K562 (cell line): Measurements from ENCODE around the gene B3GNT9. TPM values are rescaled to one million over a fixed set of nuclear protein-coding genes. Genes with fewer than 3 reads are reported as not detected.

Experiments
- ATAC-seq: fragments of 200-7000 bp; cut with Tn5 transposase; 3 replicates; pipeline ENCODE4 v1.9.1; 2020; ENCODE audit warnings: moderate library complexity
- BruUV-seq: library from RNA; stranded (reverse); fragments of 400-500 nt; replicated peaks from 2 replicates; lab custom pipeline; 2021; lab: Mats Ljungman, UMichigan
- CTCF ChIA-PET: fragments of 300-600 bp; formaldehyde crosslinking; extraction: SDS; loops from one replicate; lab custom pipeline; 2021; ENCODE audit warnings: low intra/inter-chr PET ratio; lab: Yijun Ruan, JAX
- POLR2A ChIA-PET: fragments of 300-600, 350-650 bp; sonication (Branson Sonifier 250); formaldehyde crosslinking; extraction: SDS; loops from one replicate; lab custom pipeline; 2021; ENCODE audit warnings: antibody characterized with exemption, inconsistent platforms; lab: Yijun Ruan, JAX
- DNase-seq, 4 experiments: peaks; one replicate each; pipeline versions ENCODE4 v3.0.0 to v3.0.0-alpha.2; 2011 to 2018; ENCODE audit warnings: low spot score in 3 of 4, mixed read lengths in 3 of 4; ENCODE audit errors: extremely low read depth in 1 of 4
- FAIRE-seq: peaks from 2 replicates; lab custom pipeline; 2011; peaks lifted over from hg19 to GRCh38; lab: Jason Lieb, UNC
- H2AFZ ChIP-seq: 2 replicates; pipeline ENCODE4 v1.6.0; 2011; ENCODE audit warnings: low read depth, low read length, control low read depth, inconsistent platforms
- H3K27ac ChIP-seq: fragments of 200-600 bp; 3 replicates; pipeline ENCODE4 v1.8.0; 2011; ENCODE audit warnings: low read depth, mild to moderate bottlenecking, control low read depth, inconsistent platforms, low read length, moderate library complexity, mixed read lengths; ENCODE audit errors: extremely low read depth
- H3K27me3 ChIP-seq, 2 experiments: fragments of 300-600 bp in 1 of 2; 2 replicates in 1 of 2; 3 replicates in 1 of 2; pipeline versions ENCODE4 v1.6.0 to v1.8.0; 2011; ENCODE audit warnings: inconsistent platforms in 2 of 2, low read length in 2 of 2, mild to moderate bottlenecking in 1 of 2, mixed read lengths in 1 of 2, moderate library complexity in 1 of 2; ENCODE audit not compliant: control insufficient read depth in 2 of 2, insufficient read depth in 2 of 2
- H3K36me3 ChIP-seq: fragments of 300-600 bp; 3 replicates; pipeline ENCODE4 v1.8.0; 2011; ENCODE audit warnings: mild to moderate bottlenecking, low read length, inconsistent platforms; ENCODE audit not compliant: control insufficient read depth, insufficient read depth
- H3K4me1 ChIP-seq, 2 experiments: fragments of 200-600 bp in 1 of 2; replicated peaks in 1 of 2; 2 replicates in 1 of 2; 3 replicates in 1 of 2; pipeline versions ENCODE4 v1.5.1 to v1.8.0; 2011; ENCODE audit warnings: inconsistent platforms in 2 of 2, low read length in 2 of 2, mild to moderate bottlenecking in 1 of 2, mixed read lengths in 1 of 2, moderate library complexity in 1 of 2; ENCODE audit not compliant: control insufficient read depth in 2 of 2, insufficient read depth in 2 of 2
- H3K4me2 ChIP-seq: 2 replicates; pipeline ENCODE4 v1.6.1; 2011; ENCODE audit warnings: low read length, control low read depth, inconsistent platforms, mixed read lengths; ENCODE audit not compliant: insufficient read depth
- H3K4me3 ChIP-seq: fragments of 200-600 bp; sonication (generic), shearing (Covaris generic); 2 replicates; pipeline ENCODE4 v1.5.1; 2016; ENCODE audit warnings: control low read depth, inconsistent platforms
- H3K79me2 ChIP-seq: fragments of 200-600 bp; 3 replicates; pipeline ENCODE4 v1.8.0; 2011; ENCODE audit warnings: low read length, inconsistent platforms; ENCODE audit not compliant: control insufficient read depth, insufficient read depth
- H3K9ac ChIP-seq, 2 experiments: 2 replicates each; pipeline versions ENCODE4 v1.6.0 to v1.6.1; 2011; ENCODE audit warnings: low read depth in 2 of 2, low read length in 2 of 2, control low read depth in 1 of 2, inconsistent platforms in 1 of 2, mild to moderate bottlenecking in 1 of 2, mixed read lengths in 1 of 2; ENCODE audit not compliant: insufficient read depth in 1 of 2
- H3K9me1 ChIP-seq: one replicate; pipeline ENCODE4 v1.6.0; 2011; ENCODE audit warnings: inconsistent platforms, mild to moderate bottlenecking, low read length, moderate library complexity; ENCODE audit not compliant: control insufficient read depth, insufficient read depth
- H3K9me3 ChIP-seq: replicated peaks from 2 replicates; pipeline ENCODE4 v1.5.1; 2011; ENCODE audit warnings: low read depth, low read length, inconsistent platforms; ENCODE audit not compliant: control insufficient read depth, insufficient read depth
- H4K20me1 ChIP-seq: replicated peaks from 2 replicates; pipeline ENCODE4 v1.6.1; 2011; ENCODE audit warnings: low read length, inconsistent platforms, mixed read lengths; ENCODE audit not compliant: control insufficient read depth, insufficient read depth
- ASH1L ChIP-seq: fragments of 450-650 bp; IDR thresholded peaks from 2 replicates; pipeline ENCODE4 v1.6.1; 2018; ENCODE audit warnings: borderline replicate concordance, mild to moderate bottlenecking, low read depth; ENCODE audit not compliant: partially characterized antibody
- SRSF9 ChIP-seq: fragments of 200-400 bp; formaldehyde crosslinking; IDR thresholded peaks from 2 replicates; pipeline ENCODE4 v1.6.1; 2017; ENCODE audit warnings: low read depth, low read length, borderline replicate concordance
- TBL1XR1 ChIP-seq, 2 experiments: IDR thresholded peaks; 2 replicates each; pipeline ENCODE4 v1.6.1; 2012; ENCODE audit warnings: improper control_type of control experiment in 2 of 2, low read length in 2 of 2, mild to moderate bottlenecking in 1 of 2
- ZNF707 ChIP-seq: fragments of 250-450 bp; sonication (Bioruptor Pico); conservative IDR thresholded peaks from 2 replicates; pipeline ENCODE4 v1.8.0; 2022; ENCODE audit warnings: inconsistent platforms, mild to moderate bottlenecking, moderate library complexity
- WGBS: fragments of 100-300 bp; shearing (Covaris generic); methylation state at CpG from one replicate; pipeline ENCODE4 v1.1.6; 2016; ENCODE audit warnings: low coverage, mixed read lengths; ENCODE audit not compliant: insufficient coverage; ENCODE audit errors: missing lambda C conversion rate; 5-methylcytosine and 5-hydroxymethylcytosine counted together
- in situ Hi-C: fragments of 300-500 bp; cut with MboI; formaldehyde crosslinking; loops from 4 replicates; pipeline ENCODE4 v1.15.0; 2018; ENCODE audit warnings: inconsistent platforms, mixed read lengths
- intact Hi-C: fragments of 100-400 bp; cut with micrococcal nuclease; formaldehyde crosslinking; loops from 2 replicates; pipeline ENCODE4 v1.14.2; 2022
- polyA plus RNA-seq, 8 experiments: library from polyadenylated mRNA; depleted of rRNA in 4 of 8; stranded (reverse) in 5 of 8; unstranded in 3 of 8; fragments of >200 nt; fragmentation: Nextera tagmentation in 2 of 8; fragmentation: Illumina TruSeq in 1 of 8; extraction: Ambion mirVana in 2 of 8; extraction: Trizol in 1 of 8; gene quantifications; 2 replicates each; pipeline versions ENCODE4 v1.2.1 to v1.2.3, GENCODE V29; 2011 to 2014; ENCODE audit warnings: inconsistent platforms in 1 of 8, missing spikeins in 1 of 8
- total RNA-seq, 7 experiments: library from RNA; depleted of rRNA in 6 of 7; stranded (reverse); fragments of >200 nt in 6 of 7; fragmentation: Illumina TruSeq in 2 of 7; extraction: Trizol in 2 of 7; gene quantifications; 2 replicates each; pipeline versions ENCODE4 v1.2.1 to v1.2.3, GENCODE V29; 2011 to 2021; ENCODE audit warnings: low replicate concordance in 1 of 7
- TF ChIP-seq, protein P1 (sequence below): sonication (generic); formaldehyde crosslinking; IDR thresholded peaks from 2 replicates; pipeline ENCODE4 v1.9.0; 2022; ENCODE audit warnings: mild to moderate bottlenecking, missing genetic modification reagents
- TF ChIP-seq, protein P2 (sequence below): sonication (generic); formaldehyde crosslinking; IDR thresholded peaks from 2 replicates; pipeline ENCODE4 v1.5.0; 2020; ENCODE audit warnings: missing genetic modification reagents
- TF ChIP-seq, protein P3 (sequence below): sonication (generic); formaldehyde crosslinking; IDR thresholded peaks from 2 replicates; pipeline ENCODE4 v1.8.0; 2022; ENCODE audit warnings: missing genetic modification reagents, mild to moderate bottlenecking, borderline replicate concordance

B3GNT9 gene
- total and polyA plus RNA-seq, 9 of the 15 experiments (the other 6 are each of a cell fraction or from before 2014, with no cell fraction given), result 0.01 to 1.8 (median 1.1) TPM; not detected in 1

DNA sequence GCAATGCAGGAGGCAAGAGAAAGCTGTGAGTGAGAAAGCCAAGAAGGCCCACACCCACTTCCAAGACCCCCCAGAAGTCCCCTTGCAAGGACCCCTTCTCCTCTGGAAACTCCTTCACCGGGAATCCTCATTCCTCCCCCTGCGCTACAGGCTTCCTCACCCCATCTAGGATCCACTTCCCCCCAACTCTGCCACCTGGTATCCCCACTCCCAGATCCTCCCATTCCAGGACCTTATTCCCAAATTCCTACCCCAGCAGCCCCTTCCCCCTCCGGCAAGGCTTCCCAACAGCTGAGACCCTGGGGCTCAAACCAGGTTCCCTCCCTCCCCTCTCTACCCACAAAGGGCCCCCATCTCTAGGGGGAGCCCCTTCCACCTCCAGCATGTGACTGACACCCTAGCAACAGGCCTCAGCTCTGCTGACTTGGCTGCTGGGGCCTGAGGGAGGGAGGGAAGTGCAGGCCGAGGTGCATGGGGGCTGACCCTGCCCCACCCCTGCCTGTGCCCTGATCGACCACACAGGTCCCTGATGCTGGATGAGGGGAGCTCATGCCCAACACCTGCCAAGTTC lies 15.9 kb upstream of the B3GNT9 start:
- ChIA-PET CTCF (no interaction called here), POLR2A (no interaction called here)
- no peak overlapping the region for H3K4me2 ChIP-seq
- H3K27me3 ChIP-seq, result no peaks in the 10 kb centered on the region
- no peak overlapping the region for H3K27ac ChIP-seq
- WGBS, result 67% methylated on average over 3 of the region's 5 CpGs
- H3K4me3 ChIP-seq, result no peak overlapping the region
- H3K9me1 ChIP-seq, result no peaks in the 10 kb centered on the region
- peaks cover 1% of the 10 kb centered on the region; the same call in 1 of the 3 replicates for H3K79me2 ChIP-seq
- in situ Hi-C loops (loop anchor here (25.0 kb wide), 1 partner anchor 204 kb away; the partner anchor contains the start of gene CES3), intact Hi-C loops (no loop called here)
- H3K9ac ChIP-seq, result no peak overlapping the region; a peak in 1 of 4 replicates
- no TSS peak for BruUV-seq
- H3K36me3 ChIP-seq, result peaks cover 13% of the 10 kb centered on the region; the same call in 2 of the 3 replicates
- peaks cover 26 to 82% of the 10 kb centered on the region in 2 experiments for H3K4me1 ChIP-seq
- H4K20me1 ChIP-seq, result no peaks in the 10 kb centered on the region
- ATAC-seq (no peak), DNase-seq (peak in 1 of 4 experiments; percentile 23), FAIRE-seq (no peak)
- no peak overlapping the region for H2AFZ ChIP-seq
- no peaks in the 10 kb centered on the region for H3K9me3 ChIP-seq
- TF ChIP-seq, protein P1, sequence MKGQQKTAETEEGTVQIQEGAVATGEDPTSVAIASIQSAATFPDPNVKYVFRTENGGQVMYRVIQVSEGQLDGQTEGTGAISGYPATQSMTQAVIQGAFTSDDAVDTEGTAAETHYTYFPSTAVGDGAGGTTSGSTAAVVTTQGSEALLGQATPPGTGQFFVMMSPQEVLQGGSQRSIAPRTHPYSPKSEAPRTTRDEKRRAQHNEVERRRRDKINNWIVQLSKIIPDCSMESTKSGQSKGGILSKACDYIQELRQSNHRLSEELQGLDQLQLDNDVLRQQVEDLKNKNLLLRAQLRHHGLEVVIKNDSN (CRISPR knock-in tag), result 0 out of 2 replicates have a peak, but pooled peaks have one; percentile 34
- no peak for TF ChIP-seq SRSF9
- no peak for TF ChIP-seq TBL1XR1 (IDR thresholded peaks at IDR 0.05; ENCODE audit: low read length in 2 of 2)
- TF ChIP-seq ASH1L, result no peak
- TF ChIP-seq, protein P2, sequence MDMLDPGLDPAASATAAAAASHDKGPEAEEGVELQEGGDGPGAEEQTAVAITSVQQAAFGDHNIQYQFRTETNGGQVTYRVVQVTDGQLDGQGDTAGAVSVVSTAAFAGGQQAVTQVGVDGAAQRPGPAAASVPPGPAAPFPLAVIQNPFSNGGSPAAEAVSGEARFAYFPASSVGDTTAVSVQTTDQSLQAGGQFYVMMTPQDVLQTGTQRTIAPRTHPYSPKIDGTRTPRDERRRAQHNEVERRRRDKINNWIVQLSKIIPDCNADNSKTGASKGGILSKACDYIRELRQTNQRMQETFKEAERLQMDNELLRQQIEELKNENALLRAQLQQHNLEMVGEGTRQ (CRISPR knock-in tag), result peak; percentile 41; the same call in 1 of the 2 replicates
- TF ChIP-seq, protein P3, sequence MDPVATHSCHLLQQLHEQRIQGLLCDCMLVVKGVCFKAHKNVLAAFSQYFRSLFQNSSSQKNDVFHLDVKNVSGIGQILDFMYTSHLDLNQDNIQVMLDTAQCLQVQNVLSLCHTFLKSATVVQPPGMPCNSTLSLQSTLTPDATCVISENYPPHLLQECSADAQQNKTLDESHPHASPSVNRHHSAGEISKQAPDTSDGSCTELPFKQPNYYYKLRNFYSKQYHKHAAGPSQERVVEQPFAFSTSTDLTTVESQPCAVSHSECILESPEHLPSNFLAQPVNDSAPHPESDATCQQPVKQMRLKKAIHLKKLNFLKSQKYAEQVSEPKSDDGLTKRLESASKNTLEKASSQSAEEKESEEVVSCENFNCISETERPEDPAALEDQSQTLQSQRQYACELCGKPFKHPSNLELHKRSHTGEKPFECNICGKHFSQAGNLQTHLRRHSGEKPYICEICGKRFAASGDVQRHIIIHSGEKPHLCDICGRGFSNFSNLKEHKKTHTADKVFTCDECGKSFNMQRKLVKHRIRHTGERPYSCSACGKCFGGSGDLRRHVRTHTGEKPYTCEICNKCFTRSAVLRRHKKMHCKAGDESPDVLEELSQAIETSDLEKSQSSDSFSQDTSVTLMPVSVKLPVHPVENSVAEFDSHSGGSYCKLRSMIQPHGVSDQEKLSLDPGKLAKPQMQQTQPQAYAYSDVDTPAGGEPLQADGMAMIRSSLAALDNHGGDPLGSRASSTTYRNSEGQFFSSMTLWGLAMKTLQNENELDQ (CRISPR knock-in tag), result no peak
- no peak for TF ChIP-seq ZNF707 (CRISPR knock-in tag)
